HG03575 (cell line): ENCODE results near the gene AEBP2.

ENCODE experiments used
- ATAC-seq: cut with Tn5 transposase; IDR thresholded peaks from one replicate; pipeline ENCODE4 v1.9.1; 2021; ENCODE audit not compliant: unreplicated experiment, insufficient number of reproducible peaks, low FRiP score; ENCODE audit errors: extremely low read depth

The AEBP2 gene

GRCh38 chr12:19489168-19489567 is 49.9 kb downstream of the AEBP2 start:
- no peak for ATAC-seq

GRCh38 chr12:19490908-19491307 is 51.6 kb downstream of the AEBP2 start:
- no peak for ATAC-seq

- no peak for ATAC-seq
Observed at GRCh38 chr12:19491863-19492262, 52.6 kb downstream of the AEBP2 start.

- no peak for ATAC-seq
Observed at GRCh38 chr12:19496219-19496878, 57.1 kb downstream of the AEBP2 start.

GRCh38 chr12:19498099-19498498 is 58.8 kb downstream of the AEBP2 start:
- ATAC-seq, result no peak

- ATAC-seq, result no peak
Observed at GRCh38 chr12:19499030-19499429, 59.7 kb downstream of the AEBP2 start.

GRCh38 chr12:19506497-19506896 is 67.2 kb downstream of the AEBP2 start:
- ATAC-seq, result no peak

GRCh38 chr12:19507823-19508222 is 68.5 kb downstream of the AEBP2 start:
- ATAC-seq, result no peak

GRCh38 chr12:19510461-19510860 is 71.2 kb downstream of the AEBP2 start:
- ATAC-seq, result no peak

GRCh38 chr12:19515179-19515578 is 75.9 kb downstream of the AEBP2 start:
- ATAC-seq, result no peak

- ATAC-seq, result no peak
Observed at GRCh38 chr12:19517583-19517982, 78.3 kb downstream of the AEBP2 start.

GRCh38 chr12:19518209-19518608 is 78.9 kb downstream of the AEBP2 start:
- ATAC-seq, result no peak

- ATAC-seq, result no peak
Observed at GRCh38 chr12:19520646-19521415, 81.5 kb downstream of the AEBP2 start.

GRCh38 chr12:19525274-19525673 is 86.0 kb downstream of the AEBP2 start:
- no peak for ATAC-seq

- no peak for ATAC-seq
Observed at GRCh38 chr12:19527866-19528265, 88.6 kb downstream of the AEBP2 start.

GRCh38 chr12:19528750-19529149 is 89.5 kb downstream of the AEBP2 start:
- ATAC-seq, result no peak

GRCh38 chr12:19529951-19530636 is 90.8 kb downstream of the AEBP2 start:
- no peak for ATAC-seq

GRCh38 chr12:19530637-19531023 is 91.3 kb downstream of the AEBP2 start:
- ATAC-seq, result no peak

GRCh38 chr12:19533567-19533966 is 94.3 kb downstream of the AEBP2 start:
- ATAC-seq, result no peak

GRCh38 chr12:19539071-19539470 is 99.8 kb downstream of the AEBP2 start:
- no peak for ATAC-seq
